Endothelial cell of umbilical vein (primary cell): ENCODE measurements around the gene KPNB1.

Experiments used
- EZH2 ChIP-seq: IDR thresholded peaks from 2 replicates; pipeline ENCODE4 v1.6.1; 2012; ENCODE audit warnings: borderline replicate concordance, low read depth, mild to moderate bottlenecking, moderate library complexity, low read length, inconsistent platforms; ENCODE audit not compliant: severe bottlenecking
- FOS ChIP-seq: IDR thresholded peaks from 2 replicates; pipeline ENCODE4 v1.6.1; 2011; ENCODE audit warnings: mild to moderate bottlenecking, low read length, moderate library complexity, borderline replicate concordance; ENCODE audit not compliant: insufficient read depth
- JUN ChIP-seq: IDR thresholded peaks from 2 replicates; pipeline ENCODE4 v1.6.1; 2011; ENCODE audit warnings: borderline replicate concordance, low read depth; ENCODE audit not compliant: insufficient read length, insufficient read depth
- MYC ChIP-seq: IDR thresholded peaks from one replicate; pipeline ENCODE4 v1.6.1; 2011; ENCODE audit warnings: mild to moderate bottlenecking, low read depth, low read length
- POLR2A ChIP-seq: IDR thresholded peaks from 2 replicates; pipeline ENCODE4 v1.6.1; 2012; ENCODE audit warnings: low read depth, mild to moderate bottlenecking, control low read depth, low read length
- POLR2AphosphoS5 ChIP-seq: IDR thresholded peaks from 2 replicates; pipeline ENCODE4 v1.6.1; 2012; ENCODE audit warnings: low read depth, mild to moderate bottlenecking, control low read depth, low read length, moderate library complexity; ENCODE audit not compliant: insufficient read depth
- TF ChIP-seq, protein P1 (sequence below), 2 donors: IDR thresholded peaks; 1 replicate in 1 of 2; 2 replicates in 1 of 2; pipeline ENCODE4 v1.5.1; 2011; ENCODE audit warnings: low read length in 2 of 2, mild to moderate bottlenecking in 2 of 2, moderate library complexity in 2 of 2, control low read depth in 1 of 2, inconsistent platforms in 1 of 2, low read depth in 1 of 2; ENCODE audit not compliant: insufficient read depth in 1 of 2; ENCODE audit errors: extremely low read depth in 1 of 2
- TF ChIP-seq, protein P2 (sequence below): IDR thresholded peaks from 2 replicates; pipeline ENCODE4 v1.6.1; 2011; ENCODE audit not compliant: insufficient read depth, insufficient read length

DNA sequence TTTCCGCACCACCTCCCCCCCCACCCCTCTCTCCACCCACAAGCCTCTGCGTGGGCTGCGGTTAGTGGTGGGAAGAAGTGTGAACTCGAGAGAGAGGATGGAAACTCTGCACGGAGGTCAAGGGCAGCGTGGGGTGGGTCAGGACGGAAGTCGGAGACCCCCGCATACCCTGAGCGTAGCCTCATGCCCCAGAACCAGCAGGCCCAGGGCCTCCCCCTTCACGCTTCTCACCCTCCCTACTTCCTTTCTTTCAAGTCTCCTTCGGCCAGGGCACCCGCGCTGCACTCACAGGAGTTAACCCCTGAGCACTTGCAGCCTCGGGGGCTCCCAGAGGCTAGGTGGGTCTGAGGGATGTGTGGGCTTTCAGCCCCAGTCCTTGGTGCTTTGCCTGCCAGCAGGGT is 53.5 kb downstream of the KPNB1 start:
- TF ChIP-seq, protein P1, sequence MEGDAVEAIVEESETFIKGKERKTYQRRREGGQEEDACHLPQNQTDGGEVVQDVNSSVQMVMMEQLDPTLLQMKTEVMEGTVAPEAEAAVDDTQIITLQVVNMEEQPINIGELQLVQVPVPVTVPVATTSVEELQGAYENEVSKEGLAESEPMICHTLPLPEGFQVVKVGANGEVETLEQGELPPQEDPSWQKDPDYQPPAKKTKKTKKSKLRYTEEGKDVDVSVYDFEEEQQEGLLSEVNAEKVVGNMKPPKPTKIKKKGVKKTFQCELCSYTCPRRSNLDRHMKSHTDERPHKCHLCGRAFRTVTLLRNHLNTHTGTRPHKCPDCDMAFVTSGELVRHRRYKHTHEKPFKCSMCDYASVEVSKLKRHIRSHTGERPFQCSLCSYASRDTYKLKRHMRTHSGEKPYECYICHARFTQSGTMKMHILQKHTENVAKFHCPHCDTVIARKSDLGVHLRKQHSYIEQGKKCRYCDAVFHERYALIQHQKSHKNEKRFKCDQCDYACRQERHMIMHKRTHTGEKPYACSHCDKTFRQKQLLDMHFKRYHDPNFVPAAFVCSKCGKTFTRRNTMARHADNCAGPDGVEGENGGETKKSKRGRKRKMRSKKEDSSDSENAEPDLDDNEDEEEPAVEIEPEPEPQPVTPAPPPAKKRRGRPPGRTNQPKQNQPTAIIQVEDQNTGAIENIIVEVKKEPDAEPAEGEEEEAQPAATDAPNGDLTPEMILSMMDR (IDR thresholded peaks at IDR 0.05; ENCODE audit: extremely low read depth in 1 of 2, insufficient read depth in 1 of 2, low read depth in 1 of 2, low read length in 2 of 2): no peak
- TF ChIP-seq POLR2AphosphoS5: no peak
- no peak for TF ChIP-seq EZH2
- TF ChIP-seq JUN: no peak
- TF ChIP-seq POLR2A: no peak
- TF ChIP-seq FOS: no peak
- TF ChIP-seq MYC: no peak
- TF ChIP-seq, protein P2, sequence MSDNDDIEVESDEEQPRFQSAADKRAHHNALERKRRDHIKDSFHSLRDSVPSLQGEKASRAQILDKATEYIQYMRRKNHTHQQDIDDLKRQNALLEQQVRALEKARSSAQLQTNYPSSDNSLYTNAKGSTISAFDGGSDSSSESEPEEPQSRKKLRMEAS: no peak
